HepG2 (cell line): ENCODE data around the gene IL10RA. TPM values are rescaled to one million over a fixed set of nuclear protein-coding genes. Genes with fewer than 3 reads are reported as not detected.

Source experiments
- ATAC-seq: fragments of 200-7000 bp; cut with Tn5 transposase; 3 replicates; pipeline ENCODE4 v1.9.1; 2020; ENCODE audit warnings: mild to moderate bottlenecking, moderate library complexity
- BruUV-seq: library from RNA; stranded (reverse); fragments of 400-500 nt; replicated peaks from 2 replicates; lab custom pipeline; 2021; lab: Mats Ljungman, UMichigan
- CTCF ChIA-PET: fragments of 300-600 bp; formaldehyde crosslinking; extraction: SDS; loops from one replicate; lab custom pipeline; 2021; ENCODE audit warnings: low total read pairs, inconsistent platforms, low intra/inter-chr PET ratio; lab: Yijun Ruan, JAX
- POLR2A ChIA-PET: fragments of 350-600 bp; sonication (Branson Sonifier 250); formaldehyde crosslinking; loops from one replicate; lab custom pipeline; 2020; ENCODE audit warnings: antibody characterized with exemption, inconsistent platforms; lab: Yijun Ruan, JAX
- DNase-seq: peaks from one replicate; pipeline ENCODE4 v3.0.0-alpha.2; 2015; ENCODE audit warnings: low spot score
- FAIRE-seq: peaks from 3 replicates; lab custom pipeline; 2011; peaks lifted over from hg19 to GRCh38; lab: Jason Lieb, UNC
- H2AFZ ChIP-seq: one replicate; pipeline ENCODE4 v1.6.1; 2011; ENCODE audit warnings: low read length, inconsistent platforms
- H3K27ac ChIP-seq: fragments of 300-600 bp; 3 replicates; pipeline ENCODE4 v1.8.0; 2011; ENCODE audit warnings: mixed run types, mild to moderate bottlenecking, mixed read lengths, low read length, inconsistent platforms; ENCODE audit not compliant: insufficient read depth; ENCODE audit errors: extremely low read length
- H3K27me3 ChIP-seq, 2 experiments: fragments of 200-600 bp in 1 of 2; 2 replicates in 1 of 2; 3 replicates in 1 of 2; pipeline versions ENCODE4 v1.6.0 to v1.8.0; 2011; ENCODE audit warnings: low read length in 2 of 2, mild to moderate bottlenecking in 2 of 2, moderate library complexity in 2 of 2, inconsistent platforms in 1 of 2; ENCODE audit not compliant: insufficient read depth in 2 of 2, control insufficient read depth in 1 of 2
- H3K36me3 ChIP-seq, 2 experiments: fragments of 200-600 bp in 1 of 2; replicated peaks in 1 of 2; 2 replicates in 1 of 2; 3 replicates in 1 of 2; pipeline versions ENCODE4 v1.5.1 to v1.8.0; 2011; ENCODE audit warnings: low read length in 2 of 2, inconsistent platforms in 1 of 2; ENCODE audit not compliant: insufficient read depth in 2 of 2, control insufficient read depth in 1 of 2
- H3K4me1 ChIP-seq: 2 replicates; pipeline ENCODE4 v1.5.1; 2012; ENCODE audit warnings: low read length, inconsistent platforms; ENCODE audit not compliant: insufficient read depth
- H3K4me2 ChIP-seq: 2 replicates; pipeline ENCODE4 v1.6.0; 2011; ENCODE audit warnings: low read depth, low read length, inconsistent platforms
- H3K4me3 ChIP-seq, 3 experiments: fragments of 200-600 bp in 1 of 3; sonication (generic), shearing (Covaris generic) in 1 of 3; replicated peaks in 1 of 3; 2 replicates each; pipeline ENCODE4 v1.5.1; 2011 to 2016; ENCODE audit warnings: low read length in 3 of 3, inconsistent platforms in 2 of 3, low read depth in 2 of 3, mild to moderate bottlenecking in 2 of 3, control low read depth in 1 of 3, mixed read lengths in 1 of 3; ENCODE audit not compliant: insufficient read depth in 1 of 3
- H3K79me2 ChIP-seq: one replicate; pipeline ENCODE4 v1.6.1; 2011; ENCODE audit warnings: low read length, inconsistent platforms; ENCODE audit not compliant: insufficient read depth
- H3K9ac ChIP-seq: 2 replicates; pipeline ENCODE4 v1.6.0; 2011; ENCODE audit warnings: mild to moderate bottlenecking, low read depth, low read length, inconsistent platforms; ENCODE audit not compliant: insufficient read depth
- H3K9me3 ChIP-seq: 2 replicates; pipeline ENCODE4 v1.5.1; 2012; ENCODE audit warnings: mild to moderate bottlenecking, low read length
- H4K20me1 ChIP-seq: 2 replicates; pipeline ENCODE4 v1.6.0; 2011; ENCODE audit warnings: inconsistent platforms, mild to moderate bottlenecking, low read length, moderate library complexity; ENCODE audit not compliant: insufficient read depth
- ATF7 ChIP-seq, 2 experiments: fragments of 450-650 bp in 1 of 2; sonication (generic) in 1 of 2; formaldehyde crosslinking in 1 of 2; IDR thresholded peaks; 2 replicates each; pipeline versions ENCODE4 v1.4.0 to v1.6.1; 2016 to 2020; ENCODE audit warnings: antibody characterized with exemption in 1 of 2, mild to moderate bottlenecking in 1 of 2, missing genetic modification reagents in 1 of 2
- CHD4 ChIP-seq: fragments of 200-600 bp; sonication (generic); IDR thresholded peaks from 2 replicates; pipeline ENCODE4 v1.7.0; 2017; ENCODE audit warnings: mild to moderate bottlenecking, low read length, borderline replicate concordance
- E2F2 ChIP-seq: sonication (generic); formaldehyde crosslinking; IDR thresholded peaks from 2 replicates; pipeline ENCODE4 v1.4.0; 2020; ENCODE audit warnings: missing genetic modification reagents, borderline replicate concordance
- HDAC6 ChIP-seq: fragments of 200-600 bp; sonication (generic); IDR thresholded peaks from 2 replicates; pipeline ENCODE4 v1.7.0; 2017; ENCODE audit warnings: mild to moderate bottlenecking, antibody characterized with exemption, low read length, low read depth
- KMT2B ChIP-seq: IDR thresholded peaks from 2 replicates; pipeline ENCODE4 v1.6.1; 2016; ENCODE audit warnings: missing genetic modification reagents, missing compliant biosample characterization
- PTBP1 ChIP-seq: fragments of 200-400 bp; formaldehyde crosslinking; IDR thresholded peaks from 2 replicates; pipeline ENCODE4 v1.6.1; 2018; ENCODE audit warnings: low read length, low read depth; ENCODE audit not compliant: poor library complexity, severe bottlenecking
- ZNF224 ChIP-seq: sonication (generic); formaldehyde crosslinking; IDR thresholded peaks from 2 replicates; pipeline ENCODE4 v1.5.0; 2020; ENCODE audit warnings: mild to moderate bottlenecking, missing genetic modification reagents
- ZNF441 ChIP-seq: sonication (generic); formaldehyde crosslinking; IDR thresholded peaks from 2 replicates; pipeline ENCODE4 v1.7.0; 2021; ENCODE audit warnings: missing genetic modification reagents, borderline replicate concordance
- WGBS: methylation state at CpG from one replicate; pipeline ENCODE4 v1.1.6; 2017; ENCODE audit warnings: low lambda C conversion rate; 5-methylcytosine and 5-hydroxymethylcytosine counted together
- in situ Hi-C: cut with HindIII; loops from 2 replicates; pipeline ENCODE4 v1.10.0; 2017; ENCODE audit warnings: low pct_unique_long_range_greater_than_20kb; ENCODE audit not compliant: extremely low pct_ligation_motif_present
- intact Hi-C: fragments of 100-400 bp; cut with micrococcal nuclease; formaldehyde crosslinking; loops from one replicate; pipeline ENCODE4 v1.10.0; 2022; ENCODE audit not compliant: unreplicated experiment
- polyA plus RNA-seq, 8 experiments: library from polyadenylated mRNA; depleted of rRNA in 3 of 8; stranded (reverse) in 7 of 8; unstranded in 1 of 8; fragments of >200 nt; fragmentation: Illumina TruSeq in 4 of 8; extraction: Trizol in 4 of 8; gene quantifications; 2 replicates each; pipeline versions ENCODE4 v1.2.1 to v1.2.3, GENCODE V29; 2011 to 2016; ENCODE audit warnings: low read depth in 4 of 8, missing spikeins in 1 of 8, mixed read lengths in 1 of 8; ENCODE audit not compliant: insufficient read depth in 1 of 8
- total RNA-seq, 5 experiments: library from RNA; depleted of rRNA; stranded (reverse); fragments of >200 nt; fragmentation: Illumina TruSeq; extraction: Trizol; gene quantifications; 2 replicates each; pipeline ENCODE4 v1.2.3, GENCODE V29; 2016; ENCODE audit warnings: low read depth in 1 of 5

Gene IL10RA
- total and polyA plus RNA-seq, 2 of the 13 experiments (the other 11 are each of a cell fraction or from before 2014, with no cell fraction given), result not detected

- H3K79me2 ChIP-seq, result no peaks in the 10 kb centered on the region
- ChIA-PET POLR2A (no interaction called here), CTCF (no interaction called here)
- H3K4me2 ChIP-seq, result no peak overlapping the region
- no peaks in the 10 kb centered on the region for H4K20me1 ChIP-seq
- in situ Hi-C loops, result no loop called here
- no peak overlapping the region for H3K27ac ChIP-seq
- no peak for DNase-seq
- H3K9ac ChIP-seq, result no peak overlapping the region
- H3K4me1 ChIP-seq, result no peaks in the 10 kb centered on the region
- no peak overlapping the region for H3K4me3 ChIP-seq
- H3K27me3 ChIP-seq, result peaks cover 2 to 8% of the 10 kb centered on the region in 2 experiments; a peak in 4 of 5 replicates
- no peaks in the 10 kb centered on the region for H3K9me3 ChIP-seq
- intact Hi-C loops, result no loop called here
- TF ChIP-seq CHD4 (no peak), HDAC6 (no peak), E2F2 (CRISPR knock-in tag) (no peak), ZNF441 (CRISPR knock-in tag) (no peak), ZNF224 (no peak), ATF7 (IDR thresholded peaks at IDR 0.05) (no peak), ATF7 (CRISPR knock-in tag; IDR thresholded peaks at IDR 0.05) (no peak), PTBP1 (no peak), KMT2B (CRISPR knock-in tag) (no peak)
- no peak for ATAC-seq
- FAIRE-seq, result no peak
- H2AFZ ChIP-seq, result no peak overlapping the region
- 6% methylated on average over 3 of the region's 3 CpGs for WGBS
- no peaks in the 10 kb centered on the region for H3K36me3 ChIP-seq
- BruUV-seq, result no TSS peak
Measured at GRCh38 chr11:118028626-118029025, 42.4 kb downstream of the IL10RA start.
